PFSK-1 (cell line): Measurements from ENCODE around the gene COL19A1.

ENCODE experiments used
- FOXP2 ChIP-seq: optimal IDR thresholded peaks from 2 replicates; pipeline ENCODE3; 2011; ENCODE audit warnings: borderline replicate concordance, control low read depth, inconsistent platforms; ENCODE audit not compliant: insufficient read depth; ENCODE audit errors: extremely low read length, extremely low read depth
- POLR2AphosphoS5 ChIP-seq: IDR thresholded peaks from 2 replicates; pipeline ENCODE4 v1.6.1; 2012; ENCODE audit warnings: low read depth, mild to moderate bottlenecking, control low read depth, low read length, moderate library complexity
- REST ChIP-seq, 2 experiments: IDR thresholded peaks; 2 replicates each; pipeline versions ENCODE4 v1.6.1 to v1.8.0; 2011 to 2012; ENCODE audit warnings: low read depth in 2 of 2, low read length in 2 of 2, control low read depth in 1 of 2, inconsistent platforms in 1 of 2, mild to moderate bottlenecking in 1 of 2, moderate library complexity in 1 of 2; ENCODE audit not compliant: insufficient read depth in 1 of 2
- SIN3A ChIP-seq: IDR thresholded peaks from 2 replicates; pipeline ENCODE4 v1.6.1; 2012; ENCODE audit warnings: mild to moderate bottlenecking, low read length, moderate library complexity, borderline replicate concordance; ENCODE audit not compliant: insufficient read depth
- TAF1 ChIP-seq: IDR thresholded peaks from 2 replicates; pipeline ENCODE4 v1.6.1; 2012; ENCODE audit warnings: low read length, control low read depth, borderline replicate concordance; ENCODE audit not compliant: insufficient read depth

Gene COL19A1

GRCh38 chr6:70133246-70133645 lies 266.9 kb downstream of the COL19A1 start:
- TF ChIP-seq POLR2AphosphoS5, result no peak
- no peak for TF ChIP-seq FOXP2

GRCh38 chr6:70134542-70134941 lies 268.2 kb downstream of the COL19A1 start:
- TF ChIP-seq REST (IDR thresholded peaks at IDR 0.05; ENCODE audit: insufficient read depth in 1 of 2, low read depth in 2 of 2, low read length in 2 of 2) (no peak), SIN3A (no peak)

- TF ChIP-seq REST (IDR thresholded peaks at IDR 0.05; ENCODE audit: insufficient read depth in 1 of 2, low read depth in 2 of 2, low read length in 2 of 2), result no peak
- TF ChIP-seq SIN3A, result no peak
- no peak for TF ChIP-seq FOXP2
- TF ChIP-seq POLR2AphosphoS5, result no peak
- no peak for TF ChIP-seq TAF1
Observed at GRCh38 chr6:70135219-70136160, 269.1 kb downstream of the COL19A1 start.

- TF ChIP-seq TAF1 (no peak), REST (IDR thresholded peaks at IDR 0.05; ENCODE audit: insufficient read depth in 1 of 2, low read depth in 2 of 2, low read length in 2 of 2) (no peak), POLR2AphosphoS5 (no peak), SIN3A (no peak), FOXP2 (no peak)
Observed at GRCh38 chr6:70136996-70137395, 270.6 kb downstream of the COL19A1 start.

DNA sequence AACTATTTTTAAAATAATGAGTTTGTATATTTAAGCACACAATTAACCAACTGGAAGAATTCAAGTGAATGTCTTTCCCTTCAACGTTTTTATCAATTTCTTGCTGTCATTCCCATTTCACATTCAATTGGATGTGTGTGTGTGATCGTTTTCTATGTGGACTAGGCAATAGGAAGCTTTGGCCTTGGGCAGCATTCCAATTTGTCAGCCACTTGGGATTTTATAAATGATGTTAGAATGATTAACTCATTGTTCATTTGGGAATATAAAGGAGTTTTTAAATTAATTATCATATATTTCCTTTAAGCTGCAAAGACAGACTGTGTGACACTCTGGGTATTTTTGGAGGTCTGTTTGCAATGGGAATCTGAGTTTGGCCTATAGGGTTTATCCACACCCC lies 274.1 kb downstream of the COL19A1 start:
- TF ChIP-seq REST (IDR thresholded peaks at IDR 0.05; ENCODE audit: insufficient read depth in 1 of 2, low read depth in 2 of 2, low read length in 2 of 2) (no peak), SIN3A (no peak), FOXP2 (no peak), POLR2AphosphoS5 (no peak), TAF1 (no peak)
